IMR-90 (cell line): Measurements from ENCODE around the gene MVP. TPM values are rescaled to one million over a fixed set of nuclear protein-coding genes. Genes with fewer than 3 reads are reported as not detected.

Experiments
- ATAC-seq: fragments of 200-7000 bp; cut with Tn5 transposase; 2 replicates; pipeline ENCODE4 v1.9.1; 2020; ENCODE audit warnings: low read depth, mild to moderate bottlenecking, moderate library complexity
- BruUV-seq: library from RNA; stranded (reverse); fragments of 400-500 nt; replicated peaks from 2 replicates; lab custom pipeline; 2021; lab: Mats Ljungman, UMichigan
- CTCF ChIA-PET: fragments of 300-600 bp; formaldehyde crosslinking; extraction: SDS; loops from one replicate; lab custom pipeline; 2021; ENCODE audit warnings: antibody characterized with exemption; lab: Yijun Ruan, JAX
- POLR2A ChIA-PET: fragments of 300-600 bp; sonication (Branson Sonifier 250); formaldehyde crosslinking; loops from one replicate; lab custom pipeline; 2022; ENCODE audit warnings: antibody characterized with exemption; ENCODE audit not compliant: unreplicated experiment; lab: Charles Lee
- DNase-seq: peaks from one replicate; pipeline ENCODE4 v3.0.0; 2013
- H2AFZ ChIP-seq: replicated peaks from 2 replicates; pipeline ENCODE3; 2013; ENCODE audit warnings: low read length, mild to moderate bottlenecking; ENCODE audit not compliant: poor library complexity
- H2AK5ac ChIP-seq: 2 replicates; pipeline ENCODE4 v1.6.1; 2013; ENCODE audit warnings: low read depth, low read length, inconsistent platforms
- H2AK9ac ChIP-seq: replicated peaks from 2 replicates; pipeline ENCODE3; 2013; ENCODE audit warnings: mild to moderate bottlenecking, low read depth, low read length, moderate library complexity; ENCODE audit not compliant: poor library complexity
- H2BK120ac ChIP-seq: 2 replicates; pipeline ENCODE4 v1.6.1; 2013; ENCODE audit warnings: low read depth, low read length, inconsistent platforms
- H2BK15ac ChIP-seq: 3 replicates; pipeline ENCODE4 v1.6.1; 2013; ENCODE audit warnings: low read depth, low read length, inconsistent platforms
- H2BK20ac ChIP-seq: 2 replicates; pipeline ENCODE4 v1.6.1; 2013; ENCODE audit warnings: low read depth, mild to moderate bottlenecking, inconsistent platforms, low read length, moderate library complexity
- H2BK5ac ChIP-seq: 2 replicates; pipeline ENCODE4 v1.6.1; 2013; ENCODE audit warnings: mild to moderate bottlenecking, low read depth, low read length, inconsistent platforms; ENCODE audit not compliant: poor library complexity, severe bottlenecking
- H3K14ac ChIP-seq: replicated peaks from 2 replicates; pipeline ENCODE4 v1.6.1; 2013; ENCODE audit warnings: low read depth, low read length, inconsistent platforms
- H3K18ac ChIP-seq: 2 replicates; pipeline ENCODE4 v1.6.1; 2013; ENCODE audit warnings: low read depth, low read length, control low read depth
- H3K23ac ChIP-seq: 2 replicates; pipeline ENCODE4 v1.6.1; 2013; ENCODE audit warnings: low read depth, low read length, inconsistent platforms
- H3K27ac ChIP-seq: 2 replicates; pipeline ENCODE4 v1.5.1; 2013; ENCODE audit warnings: mild to moderate bottlenecking, control low read depth, low read length; ENCODE audit not compliant: insufficient read depth
- H3K27me3 ChIP-seq: 2 replicates; pipeline ENCODE4 v1.6.1; 2013; ENCODE audit warnings: low read length; ENCODE audit not compliant: control insufficient read depth, insufficient read depth
- H3K36me3 ChIP-seq: 2 replicates; pipeline ENCODE4 v1.6.1; 2013; ENCODE audit warnings: low read length, mixed read lengths; ENCODE audit not compliant: control insufficient read depth, insufficient read depth
- H3K4ac ChIP-seq: 2 replicates; pipeline ENCODE4 v1.6.1; 2013; ENCODE audit warnings: low read depth, low read length, inconsistent platforms
- H3K4me1 ChIP-seq: 2 replicates; pipeline ENCODE4 v1.6.1; 2013; ENCODE audit warnings: low read length, mixed read lengths; ENCODE audit not compliant: control insufficient read depth, insufficient read depth
- H3K4me2 ChIP-seq: 2 replicates; pipeline ENCODE4 v1.6.1; 2013; ENCODE audit warnings: low read depth, mild to moderate bottlenecking, control low read depth, low read length, moderate library complexity
- H3K4me3 ChIP-seq: 2 replicates; pipeline ENCODE4 v1.5.1; 2013; ENCODE audit warnings: low read depth, mild to moderate bottlenecking, control low read depth, low read length, moderate library complexity; ENCODE audit not compliant: insufficient read depth
- H3K56ac ChIP-seq: 2 replicates; pipeline ENCODE4 v1.6.1; 2013; ENCODE audit warnings: low read length, inconsistent platforms; ENCODE audit not compliant: insufficient read depth; ENCODE audit errors: extremely low read depth
- H3K79me1 ChIP-seq, 2 experiments: 2 replicates each; pipeline ENCODE4 v1.6.1; 2013; ENCODE audit warnings: low read length in 2 of 2, inconsistent platforms in 1 of 2, low read depth in 1 of 2
- H3K9ac ChIP-seq: 2 replicates; pipeline ENCODE4 v1.6.1; 2013; ENCODE audit warnings: low read depth, low read length, control low read depth
- H3K9me1 ChIP-seq: 2 replicates; pipeline ENCODE4 v1.6.1; 2013; ENCODE audit warnings: low read length, inconsistent platforms; ENCODE audit not compliant: insufficient read depth
- H3K9me3 ChIP-seq: 2 replicates; pipeline ENCODE4 v1.6.1; 2013; ENCODE audit warnings: low read length; ENCODE audit not compliant: control insufficient read depth, insufficient read depth
- H4K20me1 ChIP-seq: 2 replicates; pipeline ENCODE4 v1.6.1; 2013; ENCODE audit warnings: low read length, inconsistent platforms; ENCODE audit not compliant: insufficient read depth
- H4K5ac ChIP-seq: 2 replicates; pipeline ENCODE4 v1.6.1; 2013; ENCODE audit warnings: mild to moderate bottlenecking, low read depth, low read length, control low read depth
- H4K8ac ChIP-seq, 2 experiments: 2 replicates each; pipeline ENCODE4 v1.6.1; 2013; ENCODE audit warnings: low read depth in 2 of 2, low read length in 2 of 2, control low read depth in 1 of 2, inconsistent platforms in 1 of 2
- H4K91ac ChIP-seq: 2 replicates; pipeline ENCODE4 v1.6.1; 2013; ENCODE audit warnings: low read depth, low read length, inconsistent platforms; ENCODE audit not compliant: insufficient read depth
- ELK1 ChIP-seq: fragments of 150-350 bp; IDR thresholded peaks from 2 replicates; pipeline ENCODE4 v1.6.1; 2016; ENCODE audit warnings: low read depth, mild to moderate bottlenecking, low read length, moderate library complexity, borderline replicate concordance
- MAFK ChIP-seq: IDR thresholded peaks from 2 replicates; pipeline ENCODE4 v1.6.1; 2012; ENCODE audit warnings: low read depth, low read length, improper control_type of control experiment
- MAZ ChIP-seq: IDR thresholded peaks from 2 replicates; pipeline ENCODE4 v1.6.1; 2012; ENCODE audit warnings: low read depth, mild to moderate bottlenecking, low read length, improper control_type of control experiment, moderate library complexity, borderline replicate concordance
- MXI1 ChIP-seq: IDR thresholded peaks from 2 replicates; pipeline ENCODE4 v1.6.1; 2012; ENCODE audit warnings: low read depth, mild to moderate bottlenecking, low read length, moderate library complexity, borderline replicate concordance
- POLR2A ChIP-seq: IDR thresholded peaks from 2 replicates; pipeline ENCODE4 v1.6.1; 2012; ENCODE audit warnings: mild to moderate bottlenecking, low read depth, low read length
- WGBS, 2 experiments: methylation state at CpG; one replicate each; pipeline versions ENCODE4 v1.1.5 to v1.1.7; 2013; ENCODE audit warnings: missing lambda C conversion rate in 2 of 2; ENCODE audit not compliant: insufficient read length in 1 of 2; ENCODE audit errors: extremely low coverage in 2 of 2; 5-methylcytosine and 5-hydroxymethylcytosine counted together
- dilution Hi-C: fragments of 300-500 bp; cut with HindIII; formaldehyde crosslinking; loops from one replicate; pipeline ENCODE4 v1.14.3; 2018; ENCODE audit warnings: low sequenced_read_pairs; ENCODE audit not compliant: unreplicated experiment
- in situ Hi-C: fragments of 300-500 bp; cut with MboI; formaldehyde crosslinking; loops from 3 replicates; pipeline ENCODE4 v1.14.3; 2019; ENCODE audit warnings: low sequenced_read_pairs, inconsistent platforms, mixed read lengths
- intact Hi-C: fragments of 100-400 bp; cut with micrococcal nuclease; formaldehyde crosslinking; loops from 2 replicates; pipeline ENCODE4 v1.10.0; 2022
- polyA plus RNA-seq, 3 experiments: library from polyadenylated mRNA; depleted of rRNA; stranded (reverse); fragments of >200 nt; gene quantifications; 2 replicates each; pipeline ENCODE4 v1.2.3, GENCODE V29; 2012; ENCODE audit warnings: low replicate concordance in 1 of 3
- total RNA-seq: library from RNA; depleted of rRNA; stranded (reverse); fragments of >200 nt; gene quantifications from 2 replicates; pipeline ENCODE4 v1.2.3, GENCODE V29; 2012

Gene MVP
- total and polyA plus RNA-seq, 2 of the 4 experiments (the other 2 are of a cell fraction): 204 to 319 TPM

- intact Hi-C loops (loop anchor here (2.0 kb wide), 1 partner anchor 27 kb away; no protein-coding TSS in a partner anchor), in situ Hi-C loops (no loop called here), dilution Hi-C loops (no loop called here)
- Histone ChIP-seq H4K8ac (no peak overlapping the region), H4K5ac (no peak overlapping the region), H4K20me1 (no peaks in the 10 kb centered on the region), H2BK20ac (no peak overlapping the region), H4K91ac (no peak overlapping the region), H3K56ac (no peak overlapping the region), H2BK120ac (no peak overlapping the region), H3K27ac (no peak overlapping the region), H3K79me1 (no peaks in the 10 kb centered on the region), H3K36me3 (0 out of 2 replicates have a peak, but pooled peaks cover 2% of the 10 kb centered on the region), H2AFZ (no peak overlapping the region), H3K9me1 (no peaks in the 10 kb centered on the region; the same call in 1 of the 2 replicates), H3K18ac (no peak overlapping the region), H3K4me1 (no peaks in the 10 kb centered on the region), H3K9ac (no peak overlapping the region), H2AK5ac (no peak overlapping the region), H2BK5ac (no peak overlapping the region), H3K23ac (no peak overlapping the region), H2AK9ac (no peak overlapping the region), H3K4me3 (no peak overlapping the region), H3K9me3 (no peaks in the 10 kb centered on the region), H3K27me3 (no peaks in the 10 kb centered on the region), H2BK15ac (no peak overlapping the region), H3K4me2 (no peak overlapping the region), H3K4ac (no peak overlapping the region), H3K14ac (no peak overlapping the region)
- WGBS, 2 experiments: 100% methylated on average over 3 of the region's 10 CpGs; no CpG with 5 or more reads in 1 of the 2 experiments
- TF ChIP-seq ELK1 (no peak), MAFK (no peak), MXI1 (no peak), MAZ (no peak), POLR2A (no peak)
- no peak for DNase-seq
- CTCF ChIA-PET: no interaction called here
- POLR2A ChIA-PET: no interaction called here
- BruUV-seq: no TSS peak
- ATAC-seq: no peak
Observed at GRCh38 chr16:29891525-29892457, 71.5 kb downstream of the MVP start.
